HT1080 (cell line): ENCODE data around the gene NPPA. TPM values are rescaled to one million over a fixed set of nuclear protein-coding genes. Genes with fewer than 3 reads are reported as not detected.
A peak's percentile ranks its signal among the peaks of the same experiment; 100 is the strongest.

Source experiments
- DNase-seq: peaks from one replicate; pipeline ENCODE4 v3.0.0-alpha.2; 2015; ENCODE audit warnings: low read depth
- total RNA-seq: library from RNA; depleted of rRNA; stranded (reverse); fragments of >200 nt; shearing (Covaris generic); gene quantifications from 2 replicates; pipeline ENCODE4 v1.2.3, GENCODE V29; 2014

Gene NPPA
- total RNA-seq, 1 experiment from 2014 or later: not detected

GRCh38 chr1:11874624-11875023 is 27.0 kb upstream of the NPPA start:
- no peak for DNase-seq

- DNase-seq: no peak
Observed at GRCh38 chr1:11874258-11874562, 26.6 kb upstream of the NPPA start.

- no peak for DNase-seq
Observed at GRCh38 chr1:11873395-11874257, 26.0 kb upstream of the NPPA start.

- no peak for DNase-seq
Observed at GRCh38 chr1:11872545-11872944, 25.0 kb upstream of the NPPA start.

- DNase-seq: no peak
Observed at GRCh38 chr1:11869650-11870207, 22.1 kb upstream of the NPPA start.

- DNase-seq: no peak
Observed at GRCh38 chr1:11869104-11869503, 21.5 kb upstream of the NPPA start.

GRCh38 chr1:11868331-11868980 is 20.9 kb upstream of the NPPA start:
- no peak for DNase-seq

- peak; percentile 67 for DNase-seq
Observed at GRCh38 chr1:11862890-11863289, 15.3 kb upstream of the NPPA start.

- no peak for DNase-seq
Observed at GRCh38 chr1:11860587-11860986, 13.0 kb upstream of the NPPA start.

GRCh38 chr1:11860083-11860482 is 12.5 kb upstream of the NPPA start:
- no peak for DNase-seq

- DNase-seq: peak; percentile 35
Observed at GRCh38 chr1:11858968-11859871, 11.6 kb upstream of the NPPA start.

- DNase-seq: no peak
Observed at GRCh38 chr1:11858613-11858967, 11.0 kb upstream of the NPPA start, which contains the start of gene NPPB. NPPB (minus strand) TSS chr1:11858945; CDS start chr1:11858833, 112 bp downstream.

- no peak for DNase-seq
Observed at GRCh38 chr1:11858158-11858557, 10.6 kb upstream of the NPPA start.

- no peak for DNase-seq
Observed at GRCh38 chr1:11857164-11857851, 9.7 kb upstream of the NPPA start.

- no peak for DNase-seq
Observed at GRCh38 chr1:11856698-11857097, 9.1 kb upstream of the NPPA start.

GRCh38 chr1:11855430-11855829 is 7.8 kb upstream of the NPPA start:
- DNase-seq: no peak

- DNase-seq: no peak
Observed at GRCh38 chr1:11854519-11854918, 6.9 kb upstream of the NPPA start.

- DNase-seq: no peak
Observed at GRCh38 chr1:11851180-11851579, 3.6 kb upstream of the NPPA start.

- no peak for DNase-seq
Observed at GRCh38 chr1:11850156-11850555, 2.6 kb upstream of the NPPA start.

GRCh38 chr1:11848373-11848700 is 754 bp upstream of the NPPA start:
- DNase-seq: no peak

- DNase-seq: no peak
Observed at GRCh38 chr1:11845641-11846335, 1.8 kb downstream of the NPPA start.
